ENCODE measurements around the gene RCC2.

The RCC2 gene

GRCh38 chr1:17437580-17438317 is 1.7 kb downstream of the RCC2 start:
- no peaks in the 10 kb centered on the region for H3K9me3 ChIP-seq (ENCODE audit: control insufficient read depth, insufficient read depth, low read length)
- H3K4me1 ChIP-seq (ENCODE audit: insufficient read depth, low read length) = peaks cover 43% of the 10 kb centered on the region
- H3K36me3 ChIP-seq (ENCODE audit: insufficient read depth, low read length) = peaks cover 18% of the 10 kb centered on the region; the same call in 1 of the 2 replicates
- peak overlapping the region; percentile 99 for H3K9ac ChIP-seq (ENCODE audit: low read depth, low read length)

- peaks cover 18% of the 10 kb centered on the region; the same call in 1 of the 2 replicates for H3K36me3 ChIP-seq (ENCODE audit: insufficient read depth, low read length)
Observed at GRCh38 chr1:17437260-17437579, 2.3 kb downstream of the RCC2 start.

GRCh38 chr1:17436380-17437174 is 2.9 kb downstream of the RCC2 start:
- Histone ChIP-seq H3K9me3 (ENCODE audit: control insufficient read depth, insufficient read depth, low read length) (no peaks in the 10 kb centered on the region), H3K9ac (ENCODE audit: low read depth, low read length) (peak overlapping the region; percentile 99), H3K36me3 (ENCODE audit: insufficient read depth, low read length) (peaks cover 18% of the 10 kb centered on the region; the same call in 1 of the 2 replicates), H3K4me1 (ENCODE audit: insufficient read depth, low read length) (peaks cover 44% of the 10 kb centered on the region)

More at GRCh38 chr1:17437260-17437579, 2.3 kb downstream of the RCC2 start:
- Histone ChIP-seq H3K4me1 (ENCODE audit: insufficient read depth, low read length) (peaks cover 46% of the 10 kb centered on the region), H3K9me3 (ENCODE audit: control insufficient read depth, insufficient read depth, low read length) (no peaks in the 10 kb centered on the region), H3K9ac (ENCODE audit: low read depth, low read length) (peak overlapping the region; percentile 99)

GRCh38 chr1:17434601-17435000 is 4.9 kb downstream of the RCC2 start:
- no peaks in the 10 kb centered on the region for H3K9me3 ChIP-seq (ENCODE audit: control insufficient read depth, insufficient read depth, low read length)
- peaks cover 22% of the 10 kb centered on the region; the same call in 1 of the 2 replicates for H3K36me3 ChIP-seq (ENCODE audit: insufficient read depth, low read length)
- H3K9ac ChIP-seq (ENCODE audit: low read depth, low read length) = no peak overlapping the region; the same call in 1 of the 2 replicates
- H3K4me1 ChIP-seq (ENCODE audit: insufficient read depth, low read length) = peaks cover 46% of the 10 kb centered on the region

GRCh38 chr1:17434016-17434415 is 5.5 kb downstream of the RCC2 start:
- Histone ChIP-seq H3K4me1 (ENCODE audit: insufficient read depth, low read length) (peaks cover 51% of the 10 kb centered on the region), H3K9ac (ENCODE audit: low read depth, low read length) (peak overlapping the region; percentile 19; the same call in 1 of the 2 replicates), H3K9me3 (ENCODE audit: control insufficient read depth, insufficient read depth, low read length) (no peaks in the 10 kb centered on the region), H3K36me3 (ENCODE audit: insufficient read depth, low read length) (peaks cover 27% of the 10 kb centered on the region; the same call in 1 of the 2 replicates)

- Histone ChIP-seq H3K4me1 (ENCODE audit: insufficient read depth, low read length) (peaks cover 59% of the 10 kb centered on the region), H3K36me3 (ENCODE audit: insufficient read depth, low read length) (peaks cover 34% of the 10 kb centered on the region), H3K9me3 (ENCODE audit: control insufficient read depth, insufficient read depth, low read length) (no peaks in the 10 kb centered on the region), H3K9ac (ENCODE audit: low read depth, low read length) (no peak overlapping the region)
Observed at GRCh38 chr1:17433261-17433660, 6.2 kb downstream of the RCC2 start.

GRCh38 chr1:17432412-17432811 is 7.1 kb downstream of the RCC2 start:
- H3K36me3 ChIP-seq (ENCODE audit: insufficient read depth, low read length) = peaks cover 42% of the 10 kb centered on the region

GRCh38 chr1:17429183-17429582 is 10.3 kb downstream of the RCC2 start:
- H3K4me1 ChIP-seq (ENCODE audit: insufficient read depth, low read length) = peaks cover 36% of the 10 kb centered on the region
- H3K36me3 ChIP-seq (ENCODE audit: insufficient read depth, low read length) = peaks cover 51% of the 10 kb centered on the region
- no peak overlapping the region for H3K9ac ChIP-seq (ENCODE audit: low read depth, low read length)
- H3K9me3 ChIP-seq (ENCODE audit: control insufficient read depth, insufficient read depth, low read length) = no peaks in the 10 kb centered on the region

More at GRCh38 chr1:17432412-17432811, 7.1 kb downstream of the RCC2 start:
- H3K9ac ChIP-seq (ENCODE audit: low read depth, low read length) = no peak overlapping the region
- H3K4me1 ChIP-seq (ENCODE audit: insufficient read depth, low read length) = peaks cover 64% of the 10 kb centered on the region
- no peaks in the 10 kb centered on the region for H3K9me3 ChIP-seq (ENCODE audit: control insufficient read depth, insufficient read depth, low read length)

- Histone ChIP-seq H3K4me1 (ENCODE audit: insufficient read depth, low read length) (peaks cover 29% of the 10 kb centered on the region), H3K9ac (ENCODE audit: low read depth, low read length) (no peak overlapping the region), H3K36me3 (ENCODE audit: insufficient read depth, low read length) (peaks cover 58% of the 10 kb centered on the region), H3K9me3 (ENCODE audit: control insufficient read depth, insufficient read depth, low read length) (no peaks in the 10 kb centered on the region)
Observed at GRCh38 chr1:17427696-17428660, 11.5 kb downstream of the RCC2 start.

GRCh38 chr1:17425806-17426600 is 13.5 kb downstream of the RCC2 start:
- no peaks in the 10 kb centered on the region for H3K9me3 ChIP-seq (ENCODE audit: control insufficient read depth, insufficient read depth, low read length)
- no peak overlapping the region for H3K9ac ChIP-seq (ENCODE audit: low read depth, low read length)
- H3K4me1 ChIP-seq (ENCODE audit: insufficient read depth, low read length) = peaks cover 24% of the 10 kb centered on the region
- peaks cover 61% of the 10 kb centered on the region for H3K36me3 ChIP-seq (ENCODE audit: insufficient read depth, low read length)

GRCh38 chr1:17423781-17424245 is 15.7 kb downstream of the RCC2 start:
- Histone ChIP-seq H3K9me3 (ENCODE audit: control insufficient read depth, insufficient read depth, low read length) (no peaks in the 10 kb centered on the region), H3K36me3 (ENCODE audit: insufficient read depth, low read length) (peaks cover 67% of the 10 kb centered on the region), H3K4me1 (ENCODE audit: insufficient read depth, low read length) (peaks cover 10% of the 10 kb centered on the region), H3K9ac (ENCODE audit: low read depth, low read length) (no peak overlapping the region)

- H3K36me3 ChIP-seq (ENCODE audit: insufficient read depth, low read length) = peaks cover 67% of the 10 kb centered on the region
- H3K9me3 ChIP-seq (ENCODE audit: control insufficient read depth, insufficient read depth, low read length) = no peaks in the 10 kb centered on the region
- no peaks in the 10 kb centered on the region for H3K4me1 ChIP-seq (ENCODE audit: insufficient read depth, low read length)
- H3K9ac ChIP-seq (ENCODE audit: low read depth, low read length) = no peak overlapping the region
Observed at GRCh38 chr1:17422461-17422860, 17.0 kb downstream of the RCC2 start.

- no peaks in the 10 kb centered on the region for H3K4me1 ChIP-seq (ENCODE audit: insufficient read depth, low read length)
- no peaks in the 10 kb centered on the region for H3K9me3 ChIP-seq (ENCODE audit: control insufficient read depth, insufficient read depth, low read length)
- H3K9ac ChIP-seq (ENCODE audit: low read depth, low read length) = no peak overlapping the region
- H3K36me3 ChIP-seq (ENCODE audit: insufficient read depth, low read length) = peaks cover 67% of the 10 kb centered on the region
Observed at GRCh38 chr1:17420391-17420918, 19.0 kb downstream of the RCC2 start.

Measured in ES-I3 (cell line).